Transverse colon (tissue), 3 donors: ENCODE results near the gene FLOT1.

Experiments
- EP300 ChIP-seq: sonication (generic); formaldehyde crosslinking; IDR thresholded peaks from one replicate; pipeline ENCODE4 v1.6.1; 2017; ENCODE audit warnings: antibody characterized with exemption, low read depth
- POLR2A ChIP-seq: fragments of 450-650 bp; IDR thresholded peaks from one replicate; pipeline ENCODE4 v1.6.1; 2016; ENCODE audit warnings: antibody characterized with exemption, mild to moderate bottlenecking, moderate library complexity
- TF ChIP-seq, protein P1 (sequence below), 5 experiments: fragments of 200-600 bp in 3 of 5; fragments of 450-650 bp in 2 of 5; sonication (generic) in 3 of 5; IDR thresholded peaks; 1 replicate in 2 of 5; 2 replicates in 3 of 5; pipeline ENCODE4 v1.5.1; 2016 to 2017; ENCODE audit warnings: antibody characterized with exemption in 5 of 5, inconsistent platforms in 3 of 5, mild to moderate bottlenecking in 2 of 5, moderate library complexity in 1 of 5

DNA sequence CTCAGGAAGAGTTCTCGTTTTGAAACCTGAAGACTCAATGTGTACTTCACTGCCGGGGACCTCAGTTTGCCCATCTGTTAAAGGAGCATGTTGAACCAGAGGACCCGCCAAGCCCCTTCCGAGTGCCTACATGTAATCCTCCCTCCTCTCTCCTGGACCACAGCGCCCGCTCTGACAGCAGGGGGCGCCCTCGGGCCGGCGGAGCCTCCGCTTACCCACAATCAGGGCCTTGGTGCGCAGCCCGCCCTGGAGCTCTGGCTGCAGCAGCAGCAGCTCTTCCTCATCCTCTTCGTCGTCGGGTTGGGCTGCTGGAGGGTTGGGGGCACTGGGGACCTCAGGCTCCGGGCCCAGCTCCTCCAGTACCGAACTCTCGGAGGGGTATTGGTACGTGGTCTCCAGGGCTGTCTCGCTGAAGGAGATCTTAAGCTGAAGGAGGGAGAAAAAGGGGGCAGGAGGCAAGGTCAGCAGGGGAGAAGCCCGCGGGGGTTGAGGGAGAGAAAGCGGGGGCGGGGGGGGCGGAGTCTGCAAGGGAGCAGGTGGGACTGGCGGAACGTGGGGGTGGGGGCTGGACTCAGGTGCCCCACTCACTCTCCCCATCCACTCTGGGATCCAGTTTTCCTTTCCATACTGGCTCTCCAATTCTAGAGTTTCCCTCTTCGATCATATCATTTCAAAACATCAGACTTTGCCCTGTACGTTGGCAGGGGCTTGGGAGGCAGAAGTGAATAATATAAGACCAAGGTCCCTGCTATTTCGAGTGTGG, 63.3 kb downstream of the FLOT1 start:
- TF ChIP-seq, protein P1, sequence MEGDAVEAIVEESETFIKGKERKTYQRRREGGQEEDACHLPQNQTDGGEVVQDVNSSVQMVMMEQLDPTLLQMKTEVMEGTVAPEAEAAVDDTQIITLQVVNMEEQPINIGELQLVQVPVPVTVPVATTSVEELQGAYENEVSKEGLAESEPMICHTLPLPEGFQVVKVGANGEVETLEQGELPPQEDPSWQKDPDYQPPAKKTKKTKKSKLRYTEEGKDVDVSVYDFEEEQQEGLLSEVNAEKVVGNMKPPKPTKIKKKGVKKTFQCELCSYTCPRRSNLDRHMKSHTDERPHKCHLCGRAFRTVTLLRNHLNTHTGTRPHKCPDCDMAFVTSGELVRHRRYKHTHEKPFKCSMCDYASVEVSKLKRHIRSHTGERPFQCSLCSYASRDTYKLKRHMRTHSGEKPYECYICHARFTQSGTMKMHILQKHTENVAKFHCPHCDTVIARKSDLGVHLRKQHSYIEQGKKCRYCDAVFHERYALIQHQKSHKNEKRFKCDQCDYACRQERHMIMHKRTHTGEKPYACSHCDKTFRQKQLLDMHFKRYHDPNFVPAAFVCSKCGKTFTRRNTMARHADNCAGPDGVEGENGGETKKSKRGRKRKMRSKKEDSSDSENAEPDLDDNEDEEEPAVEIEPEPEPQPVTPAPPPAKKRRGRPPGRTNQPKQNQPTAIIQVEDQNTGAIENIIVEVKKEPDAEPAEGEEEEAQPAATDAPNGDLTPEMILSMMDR (IDR thresholded peaks at IDR 0.05): peak; percentile 96 to 99 (median 96)
- TF ChIP-seq POLR2A (no peak), EP300 (no peak)
